Epithelial cell of prostate (primary cell): ENCODE results near the gene PTGR2.
A peak's percentile ranks its signal among the peaks of the same experiment; 100 is the strongest.
"Not testable (repeated sequence)": the region's sequence is repeated elsewhere in the genome, so short reads cannot be mapped to it uniquely, and the experiment has no call there.

Experiments used
- DNase-seq: peaks from one replicate; pipeline ENCODE4 v3.0.0-alpha.2; 2011; ENCODE audit warnings: low read depth, low spot score
- H3K27ac ChIP-seq: fragments of 450-650 bp; 2 replicates; pipeline ENCODE4 v1.5.1; 2017; ENCODE audit warnings: mild to moderate bottlenecking

The PTGR2 gene

GRCh38 chr14:73829526-73830431, 21.9 kb upstream of the PTGR2 start:
- no peak for DNase-seq
- no peak overlapping the region for H3K27ac ChIP-seq

DNA sequence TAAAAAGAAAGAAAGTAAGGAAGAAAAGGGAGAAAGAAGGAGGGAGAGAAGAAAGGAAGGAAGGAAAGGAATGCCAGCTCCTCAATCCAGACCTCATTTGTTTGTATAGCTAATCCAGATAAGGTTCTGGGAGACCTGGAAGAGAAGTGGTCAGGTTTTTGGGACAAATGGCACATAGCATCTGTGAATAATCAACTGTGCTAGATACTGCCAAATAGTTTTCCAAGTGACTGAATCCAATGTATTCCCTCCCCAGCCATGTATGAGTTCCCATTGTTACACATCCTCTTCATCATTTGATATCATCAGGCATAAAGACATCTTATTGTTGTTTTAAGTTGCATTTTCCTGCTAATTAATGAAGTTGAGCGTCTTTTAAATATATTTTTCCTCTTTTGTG, 18.6 kb upstream of the PTGR2 start:
- no peak for DNase-seq
- H3K27ac ChIP-seq, result no peak overlapping the region

DNA sequence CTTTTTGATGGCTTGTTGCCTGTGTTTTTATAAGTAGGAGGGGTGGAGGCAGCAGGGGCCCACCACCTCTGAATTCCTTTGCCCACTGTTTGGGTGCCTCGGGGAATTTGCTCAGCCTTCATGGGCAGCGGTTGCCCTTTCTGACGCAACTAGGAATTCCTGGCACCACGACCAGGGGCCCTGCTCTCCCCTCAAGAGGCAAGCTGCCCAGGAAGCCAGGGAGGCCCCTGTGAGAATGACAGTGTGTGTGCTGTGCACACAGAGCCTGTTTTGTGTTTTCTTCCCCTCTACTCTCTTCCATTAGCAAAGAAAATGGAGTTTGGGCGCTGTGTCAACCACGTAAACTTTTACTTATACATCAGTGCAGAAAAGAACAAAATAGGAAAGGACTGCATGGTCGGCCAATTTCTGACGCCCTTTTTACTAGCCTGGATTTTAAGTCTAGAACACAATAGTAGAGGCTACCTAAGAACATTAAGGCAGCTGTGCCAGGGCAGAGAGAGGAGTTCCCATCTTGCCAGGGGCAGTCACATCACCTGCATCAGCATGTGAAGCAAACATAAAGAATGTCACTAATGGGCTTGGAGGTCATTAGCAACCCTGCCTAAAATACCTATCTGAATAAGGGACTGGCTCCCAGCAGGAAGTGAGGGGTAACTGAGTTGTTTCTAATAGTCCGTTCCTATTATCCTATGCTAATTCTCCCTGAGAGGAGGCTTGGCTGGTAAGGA, 17.9 kb upstream of the PTGR2 start:
- no peak overlapping the region for H3K27ac ChIP-seq
- DNase-seq, result no peak

GRCh38 chr14:73834261-73834625, 17.4 kb upstream of the PTGR2 start:
- H3K27ac ChIP-seq, result no peak overlapping the region
- DNase-seq, result no peak

GRCh38 chr14:73838293-73839034, 13.2 kb upstream of the PTGR2 start:
- H3K27ac ChIP-seq, result peak overlapping the region; percentile 29
- DNase-seq, result not testable (repeated sequence)

DNA sequence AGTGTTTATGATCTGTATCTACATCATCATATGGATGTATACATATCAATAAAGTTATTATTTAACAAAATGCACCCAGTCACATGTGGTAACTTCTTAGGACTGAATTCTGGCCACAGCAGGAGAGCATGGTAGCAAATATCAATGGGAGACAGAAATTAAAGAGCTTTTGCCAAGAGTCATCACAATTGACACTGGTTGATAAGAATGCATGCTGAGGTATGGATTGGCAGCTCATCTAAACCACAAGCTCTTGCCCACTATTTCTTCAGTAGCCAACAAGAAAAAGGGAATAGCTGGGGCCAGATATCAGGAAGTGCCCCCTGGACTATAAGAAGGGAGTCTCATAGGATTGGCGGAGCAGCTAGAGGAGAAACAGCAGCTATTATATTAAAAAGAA, 9.4 kb upstream of the PTGR2 start:
- H3K27ac ChIP-seq, result no peak overlapping the region
- no peak for DNase-seq

GRCh38 chr14:73842851-73843250, 8.8 kb upstream of the PTGR2 start:
- DNase-seq, result no peak

DNA sequence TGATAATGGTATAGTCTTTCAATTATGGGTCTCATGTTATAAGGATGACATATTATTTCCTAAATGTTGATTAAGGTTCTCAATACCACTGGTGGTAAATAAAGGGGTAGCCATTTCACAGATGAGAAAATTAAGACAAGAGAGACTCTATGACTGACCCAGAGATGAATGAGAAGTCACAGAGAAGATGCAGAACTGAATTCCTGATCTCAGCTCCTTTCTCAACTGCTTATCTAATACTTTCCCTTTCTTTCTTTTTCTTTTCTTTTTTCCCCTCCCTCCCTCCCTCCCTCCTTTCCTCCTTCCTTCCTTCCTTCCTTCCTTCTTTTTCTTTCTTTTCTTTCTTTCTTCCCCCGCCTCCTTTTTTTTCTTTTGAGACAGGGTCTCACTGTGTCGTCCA, 8.3 kb upstream of the PTGR2 start:
- H3K27ac ChIP-seq, result no peak overlapping the region
- no peak for DNase-seq

More at GRCh38 chr14:73842851-73843250, 8.8 kb upstream of the PTGR2 start:
- no peak overlapping the region for H3K27ac ChIP-seq

GRCh38 chr14:73846947-73847346, 4.7 kb upstream of the PTGR2 start:
- no peak overlapping the region for H3K27ac ChIP-seq
- no peak for DNase-seq

GRCh38 chr14:73851000-73851399, 631 bp upstream of the PTGR2 start:
- DNase-seq, result peak; percentile 58
- peak overlapping the region; percentile 95 for H3K27ac ChIP-seq

- H3K27ac ChIP-seq, result no peak overlapping the region
- no peak for DNase-seq
Measured at GRCh38 chr14:73859145-73859544, 7.5 kb downstream of the PTGR2 start.

DNA sequence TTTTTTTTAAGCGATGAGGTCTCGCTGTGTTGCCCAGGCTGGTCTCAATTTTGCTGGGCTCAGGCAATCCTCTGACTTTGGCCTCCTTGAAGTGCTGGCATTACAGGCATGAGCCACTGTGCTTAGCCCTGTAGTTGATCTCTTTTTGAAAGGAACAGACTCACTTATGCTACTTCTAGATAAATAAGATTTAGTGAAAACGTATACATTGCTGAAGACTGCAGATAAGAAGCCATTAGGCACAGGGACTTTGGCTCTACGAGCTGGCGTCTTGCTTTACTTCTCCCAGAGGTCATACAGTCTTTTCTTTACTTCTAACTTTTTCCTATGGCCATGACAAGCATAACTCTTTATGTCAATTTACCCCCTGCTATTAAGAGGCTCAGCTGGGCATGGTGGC, 9.4 kb downstream of the PTGR2 start:
- DNase-seq, result no peak
- H3K27ac ChIP-seq, result no peak overlapping the region

DNA sequence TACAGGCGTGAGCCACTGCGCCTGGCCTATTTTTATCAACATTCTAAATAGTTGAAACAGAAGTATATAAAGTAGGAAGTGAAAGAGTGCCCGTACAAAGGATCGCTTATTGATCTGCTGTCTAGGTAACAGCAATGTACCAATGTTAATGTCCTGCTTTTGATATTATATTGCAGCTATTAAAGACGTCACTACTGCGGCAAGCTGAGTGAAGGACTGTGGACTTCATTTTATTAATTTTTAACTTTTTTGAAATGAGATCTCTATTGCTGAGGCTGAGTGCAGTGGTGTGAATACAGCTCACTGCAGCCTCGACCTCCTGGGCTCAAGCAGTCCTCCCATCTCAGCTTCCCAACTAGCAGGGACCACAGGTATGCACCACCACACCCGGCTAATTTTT, 10.8 kb downstream of the PTGR2 start:
- no peak for DNase-seq
- no peak overlapping the region for H3K27ac ChIP-seq

GRCh38 chr14:73863209-73863608, 11.6 kb downstream of the PTGR2 start:
- H3K27ac ChIP-seq, result no peak overlapping the region
- DNase-seq, result no peak

GRCh38 chr14:73865534-73866113, 14.0 kb downstream of the PTGR2 start:
- DNase-seq, result no peak

DNA sequence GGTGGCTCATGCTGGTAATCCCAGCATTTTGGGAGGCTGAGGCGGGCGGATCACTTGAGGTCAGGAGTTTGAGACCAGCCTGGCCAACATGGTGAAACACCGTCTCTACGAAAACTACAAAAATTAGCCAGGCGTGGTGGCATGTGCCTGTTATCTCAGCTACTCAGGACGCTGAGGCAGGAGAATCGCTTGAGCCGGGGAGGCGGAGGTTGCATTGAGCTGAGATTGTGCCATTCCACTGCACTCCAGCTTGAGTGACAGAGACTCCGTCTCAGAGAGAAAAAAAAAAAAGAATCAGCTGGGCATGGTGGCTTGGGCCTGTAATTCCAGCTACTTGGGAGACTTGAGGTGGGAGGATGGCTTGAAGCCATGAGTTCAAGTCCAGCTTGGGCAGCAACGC, 18.1 kb downstream of the PTGR2 start:
- not testable (repeated sequence) for DNase-seq, H3K27ac ChIP-seq

More at GRCh38 chr14:73865534-73866113, 14.0 kb downstream of the PTGR2 start:
- H3K27ac ChIP-seq, result no peak overlapping the region

- DNase-seq, result no peak
- no peak overlapping the region for H3K27ac ChIP-seq
Measured at GRCh38 chr14:73870525-73871235, 19.0 kb downstream of the PTGR2 start.

GRCh38 chr14:73873660-73874059, 22.0 kb downstream of the PTGR2 start:
- DNase-seq, result no peak
- no peak overlapping the region for H3K27ac ChIP-seq

DNA sequence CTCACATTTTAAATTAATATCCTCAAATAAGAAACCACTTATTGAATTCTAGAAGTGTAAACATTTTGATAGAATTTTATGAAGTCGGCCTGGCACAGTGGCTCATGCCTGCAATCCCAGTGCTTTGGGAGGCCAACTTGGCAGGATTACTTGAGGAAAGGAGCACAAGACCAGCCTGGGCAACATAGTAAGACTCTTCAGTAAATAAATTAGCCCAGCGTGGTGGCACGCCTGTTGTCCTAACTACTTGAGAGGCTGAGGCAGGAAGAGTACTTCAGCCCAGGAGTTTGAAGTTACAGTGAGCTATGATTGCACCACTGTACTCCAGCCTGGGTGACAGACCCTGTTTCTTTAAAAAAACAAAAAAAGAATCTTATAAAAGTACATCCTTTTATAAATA, 26.2 kb downstream of the PTGR2 start:
- no peak overlapping the region for H3K27ac ChIP-seq
- no peak for DNase-seq

DNA sequence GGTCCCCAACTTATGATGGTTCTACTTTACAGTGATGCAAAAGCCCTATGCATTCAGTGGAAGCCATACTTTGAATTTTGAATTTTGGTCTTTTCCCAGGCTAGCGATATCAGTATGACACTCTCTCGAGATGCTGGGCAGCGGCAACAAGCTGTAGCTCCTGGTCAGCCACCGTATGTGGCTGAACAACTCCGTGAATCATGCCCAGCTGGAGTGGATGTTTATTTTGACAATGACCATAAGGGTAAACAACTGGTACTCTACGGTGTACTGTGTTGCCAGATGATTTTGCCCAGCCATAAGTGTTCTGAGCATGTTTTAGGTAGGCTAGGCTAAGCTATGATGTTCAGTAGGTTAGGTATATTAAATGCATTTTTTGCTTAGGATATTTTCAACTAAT, 26.8 kb downstream of the PTGR2 start:
- no peak for DNase-seq
- no peak overlapping the region for H3K27ac ChIP-seq
